SK-N-SH treated with all-trans-retinoic acid at 6 μM for 48 hours (cell line): ENCODE data around the gene EXOC4.

Experiments
- ARNTL ChIP-seq: fragments of 450-650 bp; formaldehyde crosslinking; IDR thresholded peaks from 2 replicates; pipeline ENCODE4 v1.5.0; 2020; ENCODE audit warnings: low read depth, mild to moderate bottlenecking, moderate library complexity, borderline replicate concordance
- BACH2 ChIP-seq: fragments of 250-450 bp; sonication (Bioruptor Pico); IDR thresholded peaks from 2 replicates; pipeline ENCODE4 v1.9.0; 2021; ENCODE audit warnings: mild to moderate bottlenecking, borderline replicate concordance
- OSR1 ChIP-seq: fragments of 250-450 bp; sonication (Bioruptor Pico); IDR thresholded peaks from 2 replicates; pipeline ENCODE4 v1.8.0; 2022; ENCODE audit warnings: moderate library complexity, mild to moderate bottlenecking, inconsistent platforms
- PATZ1 ChIP-seq: fragments of 250-450 bp; sonication (Bioruptor Pico); IDR thresholded peaks from 2 replicates; pipeline ENCODE4 v1.8.0; 2020; ENCODE audit warnings: mild to moderate bottlenecking, moderate library complexity, borderline replicate concordance
- POU6F1 ChIP-seq: fragments of 250-450 bp; sonication (Bioruptor Pico); IDR thresholded peaks from 2 replicates; pipeline ENCODE4 v1.8.0; 2021; ENCODE audit warnings: low read depth, mild to moderate bottlenecking, moderate library complexity, borderline replicate concordance
- ZFP3 ChIP-seq: fragments of 250-450 bp; sonication (Bioruptor Pico); IDR thresholded peaks from 2 replicates; pipeline ENCODE4 v1.5.0; 2020; ENCODE audit warnings: mild to moderate bottlenecking, moderate library complexity
- ZFP30 ChIP-seq: fragments of 450-650 bp; formaldehyde crosslinking; IDR thresholded peaks from 2 replicates; pipeline ENCODE4 v1.5.0; 2022; ENCODE audit warnings: mild to moderate bottlenecking, moderate library complexity
- ZNF70 ChIP-seq: fragments of 450-650 bp; formaldehyde crosslinking; IDR thresholded peaks from 2 replicates; pipeline ENCODE4 v1.5.0; 2020; ENCODE audit warnings: mild to moderate bottlenecking, moderate library complexity
- TF ChIP-seq, protein P1 (sequence below): fragments of 250-450 bp; sonication (Bioruptor Pico); IDR thresholded peaks from 2 replicates; pipeline ENCODE4 v1.5.1; 2020; ENCODE audit warnings: low read depth, mild to moderate bottlenecking, moderate library complexity
- TF ChIP-seq, protein P2 (sequence below): fragments of 250-450 bp; sonication (Bioruptor Pico); IDR thresholded peaks from 2 replicates; pipeline ENCODE4 v1.5.1; 2021; ENCODE audit warnings: mild to moderate bottlenecking, moderate library complexity

GRCh38 chr7:133888061-133888930 lies 635.4 kb downstream of the EXOC4 start:
- TF ChIP-seq ZNF70, result no peak
- no peak for TF ChIP-seq PATZ1 (CRISPR knock-in tag)
- no peak for TF ChIP-seq ZFP30 (CRISPR knock-in tag)
- no peak for TF ChIP-seq ARNTL (CRISPR knock-in tag)
- TF ChIP-seq BACH2, result no peak
- TF ChIP-seq, protein P1, sequence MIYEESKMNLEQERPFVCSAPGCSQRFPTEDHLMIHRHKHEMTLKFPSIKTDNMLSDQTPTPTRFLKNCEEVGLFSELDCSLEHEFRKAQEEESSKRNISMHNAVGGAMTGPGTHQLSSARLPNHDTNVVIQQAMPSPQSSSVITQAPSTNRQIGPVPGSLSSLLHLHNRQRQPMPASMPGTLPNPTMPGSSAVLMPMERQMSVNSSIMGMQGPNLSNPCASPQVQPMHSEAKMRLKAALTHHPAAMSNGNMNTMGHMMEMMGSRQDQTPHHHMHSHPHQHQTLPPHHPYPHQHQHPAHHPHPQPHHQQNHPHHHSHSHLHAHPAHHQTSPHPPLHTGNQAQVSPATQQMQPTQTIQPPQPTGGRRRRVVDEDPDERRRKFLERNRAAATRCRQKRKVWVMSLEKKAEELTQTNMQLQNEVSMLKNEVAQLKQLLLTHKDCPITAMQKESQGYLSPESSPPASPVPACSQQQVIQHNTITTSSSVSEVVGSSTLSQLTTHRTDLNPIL, result no peak
- TF ChIP-seq OSR1, result no peak
- no peak for TF ChIP-seq POU6F1 (CRISPR knock-in tag)
- no peak for TF ChIP-seq ZFP3 (CRISPR knock-in tag)
- TF ChIP-seq, protein P2, sequence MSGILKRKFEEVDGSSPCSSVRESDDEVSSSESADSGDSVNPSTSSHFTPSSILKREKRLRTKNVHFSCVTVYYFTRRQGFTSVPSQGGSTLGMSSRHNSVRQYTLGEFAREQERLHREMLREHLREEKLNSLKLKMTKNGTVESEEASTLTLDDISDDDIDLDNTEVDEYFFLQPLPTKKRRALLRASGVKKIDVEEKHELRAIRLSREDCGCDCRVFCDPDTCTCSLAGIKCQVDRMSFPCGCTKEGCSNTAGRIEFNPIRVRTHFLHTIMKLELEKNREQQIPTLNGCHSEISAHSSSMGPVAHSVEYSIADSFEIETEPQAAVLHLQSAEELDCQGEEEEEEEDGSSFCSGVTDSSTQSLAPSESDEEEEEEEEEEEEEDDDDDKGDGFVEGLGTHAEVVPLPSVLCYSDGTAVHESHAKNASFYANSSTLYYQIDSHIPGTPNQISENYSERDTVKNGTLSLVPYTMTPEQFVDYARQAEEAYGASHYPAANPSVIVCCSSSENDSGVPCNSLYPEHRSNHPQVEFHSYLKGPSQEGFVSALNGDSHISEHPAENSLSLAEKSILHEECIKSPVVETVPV (CRISPR knock-in tag), result no peak
